PC-3 (cell line): ENCODE results near the gene ESRRB. TPM values are rescaled to one million over a fixed set of nuclear protein-coding genes. Genes with fewer than 3 reads are reported as not detected.

ENCODE experiments used
- ATAC-seq: fragments of 200-7000 bp; cut with Tn5 transposase; 2 replicates; pipeline ENCODE4 v1.9.1; 2020; ENCODE audit warnings: mild to moderate bottlenecking, moderate library complexity
- BruUV-seq: library from RNA; stranded (reverse); fragments of 400-500 nt; replicated peaks from 2 replicates; lab custom pipeline; 2021; lab: Mats Ljungman, UMichigan
- CTCF ChIA-PET: fragments of 300-600 bp; sonication (Branson Sonifier 250); formaldehyde crosslinking; loops from one replicate; lab custom pipeline; 2022; ENCODE audit warnings: antibody characterized with exemption; lab: Charles Lee
- POLR2A ChIA-PET: fragments of 300-600 bp; sonication (Branson Sonifier 250); formaldehyde crosslinking; loops from one replicate; lab custom pipeline; 2022; ENCODE audit warnings: antibody characterized with exemption; ENCODE audit not compliant: unreplicated experiment; lab: Charles Lee
- DNase-seq: peaks from one replicate; pipeline ENCODE4 v3.0.0-alpha.2; 2015
- H2AFZ ChIP-seq: fragments of 300-600 bp; sonication (generic); 2 replicates; pipeline ENCODE4 v1.6.0; 2016; ENCODE audit warnings: antibody characterized with exemption, low read length
- H3F3A ChIP-seq: fragments of 300-600 bp; sonication (generic); one replicate; pipeline ENCODE4 v1.6.0; 2017; ENCODE audit warnings: antibody characterized with exemption, low read length, control low read depth, mild to moderate bottlenecking; ENCODE audit not compliant: unreplicated experiment
- H3K27ac ChIP-seq: fragments of 300-600 bp; sonication (generic); 2 replicates; pipeline ENCODE4 v1.5.1; 2016; ENCODE audit warnings: mild to moderate bottlenecking, low read length
- H3K27me3 ChIP-seq: fragments of 300-600 bp; sonication (generic); 2 replicates; pipeline ENCODE4 v1.6.1; 2016; ENCODE audit warnings: low read length, mixed read lengths
- H3K36me3 ChIP-seq: fragments of 300-600 bp; sonication (generic); 2 replicates; pipeline ENCODE4 v1.6.1; 2016; ENCODE audit warnings: low read depth, mixed run types, low read length, mixed read lengths
- H3K4me1 ChIP-seq: fragments of 300-600 bp; sonication (generic); 2 replicates; pipeline ENCODE4 v1.5.1; 2016; ENCODE audit warnings: low read length; ENCODE audit not compliant: insufficient read depth
- H3K4me2 ChIP-seq: fragments of 300-600 bp; sonication (generic); 2 replicates; pipeline ENCODE4 v1.6.0; 2016; ENCODE audit warnings: low read length
- H3K4me3 ChIP-seq: fragments of 300-600 bp; sonication (generic); 2 replicates; pipeline ENCODE4 v1.5.1; 2016; ENCODE audit warnings: mild to moderate bottlenecking, low read length, mixed read lengths
- H3K79me2 ChIP-seq: fragments of 300-600 bp; sonication (generic); 2 replicates; pipeline ENCODE4 v1.6.1; 2017; ENCODE audit warnings: low read length, mixed read lengths
- H3K9ac ChIP-seq: fragments of 300-600 bp; sonication (generic); 2 replicates; pipeline ENCODE4 v1.6.0; 2016; ENCODE audit warnings: mild to moderate bottlenecking, low read length
- H3K9me2 ChIP-seq: fragments of 300-600 bp; sonication (generic); replicated peaks from 2 replicates; pipeline ENCODE4 v1.6.1; 2016; ENCODE audit warnings: mixed run types, low read length, mixed read lengths
- H3K9me3 ChIP-seq: fragments of 300-600 bp; sonication (generic); 2 replicates; pipeline ENCODE4 v1.6.1; 2016; ENCODE audit warnings: low read length, mixed read lengths
- H4K20me1 ChIP-seq: fragments of 300-600 bp; sonication (generic); 2 replicates; pipeline ENCODE4 v1.6.1; 2016; ENCODE audit warnings: low read length, mixed read lengths
- CTCF ChIP-seq: fragments of 300-600 bp; sonication (generic); conservative IDR thresholded peaks from 2 replicates; pipeline ENCODE4 v1.5.1; 2017; ENCODE audit warnings: antibody characterized with exemption, low read depth, mild to moderate bottlenecking, low read length
- EZH2 ChIP-seq: fragments of 300-600 bp; sonication (generic); IDR thresholded peaks from one replicate; pipeline ENCODE4 v1.6.1; 2017; ENCODE audit warnings: antibody characterized with exemption, mild to moderate bottlenecking, low read length; ENCODE audit not compliant: unreplicated experiment
- EZH2phosphoT487 ChIP-seq: fragments of 300-600 bp; sonication (generic); IDR thresholded peaks from 2 replicates; pipeline ENCODE4 v1.6.1; 2018; ENCODE audit warnings: mild to moderate bottlenecking, antibody characterized with exemption, low read length, borderline replicate concordance
- intact Hi-C: fragments of 100-400 bp; cut with micrococcal nuclease; formaldehyde crosslinking; loops from 2 replicates; pipeline ENCODE4 v1.9.0; 2023
- total RNA-seq: library from RNA; depleted of rRNA; stranded (reverse); fragments of >200 nt; gene quantifications from 2 replicates; pipeline ENCODE4 v1.2.3, GENCODE V29; 2014

Gene ESRRB
- total RNA-seq, 1 experiment from 2014 or later = not detected

- ChIA-PET CTCF (no interaction called here), POLR2A (no interaction called here)
- no TSS peak for BruUV-seq
- Histone ChIP-seq H3F3A (no peaks in the 10 kb centered on the region), H2AFZ (no peak overlapping the region), H3K4me2 (no peak overlapping the region), H3K79me2 (no peaks in the 10 kb centered on the region), H3K4me3 (no peak overlapping the region), H3K27ac (no peak overlapping the region), H3K9me2 (no peaks in the 10 kb centered on the region), H3K4me1 (no peaks in the 10 kb centered on the region), H3K9me3 (no peaks in the 10 kb centered on the region), H3K27me3 (peaks cover 19% of the 10 kb centered on the region), H3K9ac (no peak overlapping the region), H3K36me3 (no peaks in the 10 kb centered on the region), H4K20me1 (no peaks in the 10 kb centered on the region)
- no peak for DNase-seq
- TF ChIP-seq CTCF (no peak), EZH2phosphoT487 (no peak), EZH2 (no peak)
- intact Hi-C loops = no loop called here
- no peak for ATAC-seq
These were observed 86.4 kb downstream of the ESRRB start for GRCh38 chr14:76462330-76462729.

DNA sequence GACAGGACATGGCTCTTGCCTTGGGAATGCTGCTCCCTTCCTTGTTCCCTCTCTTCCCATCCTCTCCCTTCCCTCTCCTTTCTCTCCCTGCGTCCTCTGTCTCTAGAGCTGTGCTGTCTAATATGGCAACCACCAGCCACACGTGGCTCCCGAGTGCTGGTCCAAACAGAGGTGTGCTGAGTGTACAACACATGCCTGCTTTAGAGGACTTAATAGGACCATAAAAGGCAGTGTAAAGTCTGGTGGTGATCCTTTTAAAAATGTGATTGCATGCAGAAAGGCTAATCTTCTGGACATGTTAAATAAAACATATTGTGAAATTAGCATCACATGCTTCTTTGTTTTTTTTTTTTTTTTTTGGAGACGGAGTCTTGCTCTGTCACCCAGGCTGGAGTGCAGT is 87.2 kb downstream of the ESRRB start:
- intact Hi-C loops = no loop called here
- ChIA-PET POLR2A (no interaction called here), CTCF (no interaction called here)
- ATAC-seq (no peak), DNase-seq (no peak)
- H3K36me3 ChIP-seq = no peaks in the 10 kb centered on the region
- no peaks in the 10 kb centered on the region for H3K9me2 ChIP-seq
- H3K4me2 ChIP-seq = no peak overlapping the region
- no peak overlapping the region for H3K4me3 ChIP-seq
- no peak overlapping the region for H3K27ac ChIP-seq
- no peaks in the 10 kb centered on the region for H3F3A ChIP-seq
- H2AFZ ChIP-seq = no peak overlapping the region
- no peaks in the 10 kb centered on the region for H3K79me2 ChIP-seq
- BruUV-seq = no TSS peak
- TF ChIP-seq EZH2 (no peak), CTCF (no peak), EZH2phosphoT487 (no peak)
- no peak overlapping the region for H3K9ac ChIP-seq
- no peaks in the 10 kb centered on the region for H3K4me1 ChIP-seq
- H4K20me1 ChIP-seq = no peaks in the 10 kb centered on the region
- peaks cover 21% of the 10 kb centered on the region for H3K27me3 ChIP-seq
- no peaks in the 10 kb centered on the region for H3K9me3 ChIP-seq

DNA sequence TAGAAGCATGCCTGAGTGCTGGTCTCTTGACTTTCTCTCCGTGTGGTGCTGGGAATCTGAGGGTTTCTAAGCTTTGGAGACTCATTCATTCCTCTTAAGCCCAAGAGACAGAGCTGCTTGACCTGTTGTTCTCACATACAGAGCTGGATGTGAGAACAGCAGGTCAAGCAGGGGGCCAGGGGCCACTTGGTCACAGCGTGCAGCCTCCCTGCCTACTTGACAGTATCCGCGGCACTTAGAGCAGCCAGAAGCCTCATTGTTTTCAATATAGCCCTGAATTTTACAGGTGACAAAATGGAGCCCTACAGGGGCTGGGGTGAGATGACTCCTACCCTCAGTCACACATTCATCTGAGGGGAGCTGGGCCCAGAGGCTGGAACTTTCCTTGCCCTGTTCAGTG is 88.9 kb downstream of the ESRRB start:
- no peak overlapping the region for H2AFZ ChIP-seq
- no peaks in the 10 kb centered on the region for H4K20me1 ChIP-seq
- POLR2A ChIA-PET = no interaction called here
- no peaks in the 10 kb centered on the region for H3K9me3 ChIP-seq
- H3K9me2 ChIP-seq = no peaks in the 10 kb centered on the region
- no peaks in the 10 kb centered on the region for H3K4me1 ChIP-seq
- no peak for TF ChIP-seq CTCF
- TF ChIP-seq EZH2phosphoT487 = no peak
- intact Hi-C loops = no loop called here
- H3K79me2 ChIP-seq = no peaks in the 10 kb centered on the region
- H3K27ac ChIP-seq = no peak overlapping the region
- CTCF ChIA-PET = no interaction called here
- no peak overlapping the region for H3K9ac ChIP-seq
- no peaks in the 10 kb centered on the region for H3F3A ChIP-seq
- no peak overlapping the region for H3K4me2 ChIP-seq
- no TSS peak for BruUV-seq
- peaks cover 28% of the 10 kb centered on the region for H3K27me3 ChIP-seq
- ATAC-seq (no peak), DNase-seq (no peak)
- H3K36me3 ChIP-seq = no peaks in the 10 kb centered on the region
- no peak overlapping the region for H3K4me3 ChIP-seq
